GM10266 (cell line): Measurements from ENCODE around the gene PNCK.
"Not testable (repeated sequence)": the region's sequence is repeated elsewhere in the genome, so short reads cannot be mapped to it uniquely, and the experiment has no call there.

Experiments
- DNase-seq: peaks from one replicate; pipeline ENCODE4 v3.0.0; 2012; ENCODE audit errors: extremely low spot score
- CTCF ChIP-seq: IDR thresholded peaks from 2 replicates; pipeline ENCODE4 v1.5.1; 2012; ENCODE audit warnings: mild to moderate bottlenecking, low read depth; ENCODE audit not compliant: control insufficient read depth, insufficient read depth; ENCODE audit errors: missing control alignments

The PNCK gene

GRCh38 chrX:153697924-153698865 is 24.6 kb upstream of the PNCK start:
- DNase-seq, result no peak
- no peak for TF ChIP-seq CTCF

GRCh38 chrX:153696986-153697722 is 23.5 kb upstream of the PNCK start:
- DNase-seq, result not testable (repeated sequence)

DNA sequence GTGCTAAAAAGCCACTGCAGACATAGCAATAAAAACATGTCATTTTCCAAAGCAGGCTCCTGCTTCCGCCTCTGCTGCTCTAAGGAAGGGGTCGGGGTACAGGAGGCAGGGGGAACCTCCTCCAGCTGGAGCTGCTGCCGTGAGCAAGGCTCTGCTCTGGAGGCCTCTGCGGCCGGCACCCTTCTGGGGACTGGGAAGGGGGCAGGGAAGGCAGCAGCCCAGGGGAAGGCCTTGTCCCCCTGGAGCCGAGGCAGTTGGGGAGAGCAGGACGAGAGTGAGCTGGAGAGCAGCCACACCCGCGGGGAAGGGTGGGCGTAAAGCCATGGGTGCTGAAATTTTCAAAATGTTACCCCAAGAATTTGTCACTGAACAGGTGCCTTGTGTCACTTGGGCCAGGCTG is 22.9 kb upstream of the PNCK start:
- not testable (repeated sequence) for DNase-seq

- no peak for TF ChIP-seq CTCF
- no peak for DNase-seq
Observed at GRCh38 chrX:153696100-153696499, 22.5 kb upstream of the PNCK start.

DNA sequence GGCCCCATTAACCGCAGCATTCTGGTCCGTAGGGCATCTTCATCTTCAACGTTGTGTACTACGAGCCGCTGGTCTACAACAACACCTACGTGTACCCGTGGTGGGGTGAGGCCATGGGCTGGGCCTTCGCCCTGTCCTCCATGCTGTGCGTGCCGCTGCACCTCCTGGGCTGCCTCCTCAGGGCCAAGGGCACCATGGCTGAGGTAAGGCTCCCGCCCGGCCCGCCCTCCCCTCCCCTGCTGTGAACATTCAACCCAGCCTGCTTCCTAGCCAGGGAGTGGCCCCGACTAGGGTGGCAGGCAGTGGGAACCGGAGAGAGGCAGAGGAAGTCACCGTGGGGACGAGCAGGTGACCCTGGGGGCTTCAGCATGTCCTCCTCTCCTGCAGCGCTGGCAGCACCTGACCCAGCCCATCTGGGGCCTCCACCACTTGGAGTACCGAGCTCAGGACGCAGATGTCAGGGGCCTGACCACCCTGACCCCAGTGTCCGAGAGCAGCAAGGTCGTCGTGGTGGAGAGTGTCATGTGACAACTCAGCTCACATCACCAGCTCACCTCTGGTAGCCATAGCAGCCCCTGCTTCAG is 21.2 kb upstream of the PNCK start:
- no peak for DNase-seq
- TF ChIP-seq CTCF, result no peak

DNA sequence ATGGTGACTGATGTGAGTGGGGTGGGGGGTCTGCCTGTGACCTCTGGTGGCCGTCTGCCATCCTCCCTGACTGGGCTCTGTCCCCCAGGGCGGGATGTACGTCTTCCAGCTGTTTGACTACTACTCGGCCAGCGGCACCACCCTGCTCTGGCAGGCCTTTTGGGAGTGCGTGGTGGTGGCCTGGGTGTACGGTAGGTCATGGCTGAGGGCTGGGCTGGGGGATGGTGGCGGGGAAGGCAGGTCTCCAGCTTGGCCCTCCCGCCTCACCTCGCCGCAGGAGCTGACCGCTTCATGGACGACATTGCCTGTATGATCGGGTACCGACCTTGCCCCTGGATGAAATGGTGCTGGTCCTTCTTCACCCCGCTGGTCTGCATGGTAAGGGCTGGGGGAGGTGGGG is 20.6 kb upstream of the PNCK start:
- not testable (repeated sequence) for DNase-seq

- DNase-seq, result no peak
- no peak for TF ChIP-seq CTCF
Observed at GRCh38 chrX:153693216-153694086, 19.8 kb upstream of the PNCK start.

GRCh38 chrX:153692611-153693156 is 19.1 kb upstream of the PNCK start:
- TF ChIP-seq CTCF, result no peak
- no peak for DNase-seq
